ENCODE measurements around the gene RASGEF1B.

- TF ChIP-seq POLR2AphosphoS5 (IDR thresholded peaks at IDR 0.05) (peak; percentile 89 to 95 (median 95)), POLR2A (IDR thresholded peaks at IDR 0.05) (peak; percentile 91), CTCF (IDR thresholded peaks at IDR 0.05) (no peak)
Measured at GRCh38 chr4:81471588-81472280, at the start of gene RASGEF1B.

Data from transverse colon (tissue), 4 donors.